Measurements from ENCODE around the gene CROCC.

Gene CROCC

GRCh38 chr1:16967095-16967575 lies 45.4 kb downstream of the CROCC start:
- no peak for DNase-seq (ENCODE audit: low read depth in 2 of 2)

GRCh38 chr1:16967962-16968361 lies 46.2 kb downstream of the CROCC start:
- no peak for DNase-seq (ENCODE audit: low read depth in 2 of 2)

GRCh38 chr1:16968372-16968771 lies 46.6 kb downstream of the CROCC start:
- no peak for DNase-seq (ENCODE audit: low read depth in 2 of 2)

- DNase-seq (ENCODE audit: low read depth in 2 of 2): no peak
Observed at GRCh38 chr1:16969057-16969611, 47.4 kb downstream of the CROCC start.

- no peak for DNase-seq (ENCODE audit: low read depth in 2 of 2)
Observed at GRCh38 chr1:16969651-16970050, 47.9 kb downstream of the CROCC start.

- no peak for DNase-seq (ENCODE audit: low read depth in 2 of 2)
Observed at GRCh38 chr1:16970132-16970910, 48.6 kb downstream of the CROCC start.

- no peak for DNase-seq (ENCODE audit: low read depth in 2 of 2)
Observed at GRCh38 chr1:16971341-16972188, 49.8 kb downstream of the CROCC start.

- no peak for DNase-seq (ENCODE audit: low read depth in 2 of 2)
Observed at GRCh38 chr1:16972189-16972895, 50.6 kb downstream of the CROCC start.

- no peak for DNase-seq (ENCODE audit: low read depth in 2 of 2)
Observed at GRCh38 chr1:16973215-16973614, 51.5 kb downstream of the CROCC start.

GRCh38 chr1:16975211-16975610 lies 53.5 kb downstream of the CROCC start:
- no peak for DNase-seq (ENCODE audit: low read depth in 2 of 2)

GRCh38 chr1:16975838-16976237 lies 54.1 kb downstream of the CROCC start:
- no peak for DNase-seq (ENCODE audit: low read depth in 2 of 2)

GRCh38 chr1:16976966-16977365 lies 55.2 kb downstream of the CROCC start:
- no peak for DNase-seq (ENCODE audit: low read depth in 2 of 2)

- no peak for DNase-seq (ENCODE audit: low read depth in 2 of 2)
Observed at GRCh38 chr1:16977377-16977776, 55.6 kb downstream of the CROCC start.

GRCh38 chr1:16978139-16978538 lies 56.4 kb downstream of the CROCC start:
- no peak for DNase-seq (ENCODE audit: low read depth in 2 of 2)

- no peak for DNase-seq (ENCODE audit: low read depth in 2 of 2)
Observed at GRCh38 chr1:16978567-16979474, 57.1 kb downstream of the CROCC start.

GRCh38 chr1:16979475-16980327 lies 58.0 kb downstream of the CROCC start:
- DNase-seq (ENCODE audit: low read depth in 2 of 2): no peak

GRCh38 chr1:16980473-16981268 lies 58.9 kb downstream of the CROCC start, which contains the start of gene MFAP2:
Gene MFAP2, minus strand, starts transcription at chr1:16980620. Its CDS starts 2,347 bp downstream, at chr1:16978273.
- DNase-seq (ENCODE audit: low read depth in 2 of 2): no peak

GRCh38 chr1:16981269-16981849 lies 59.6 kb downstream of the CROCC start:
- no peak for DNase-seq (ENCODE audit: low read depth in 2 of 2)

- no peak for DNase-seq (ENCODE audit: low read depth in 2 of 2)
Observed at GRCh38 chr1:16982902-16983301, 61.2 kb downstream of the CROCC start.

Data from stimulated activated CD4-positive, alpha-beta T cell treated with anti-CD3 and anti-CD28 coated beads, Interleukin-12 subunit alpha, Interleukin-12 subunit beta, amount 100 ng/mL, for 24 hours (primary cell).